Memory B cell (primary cell): ENCODE results near the gene TTYH1.
"Not testable (repeated sequence)": the region's sequence is repeated elsewhere in the genome, so short reads cannot be mapped to it uniquely, and the experiment has no call there.

Source experiments
- ATAC-seq: fragments of 150-1000 bp; cut with Tn5 transposase; 2 replicates; pipeline ENCODE4 v1.10.0; 2021; ENCODE audit warnings: low read depth, mild to moderate bottlenecking, moderate library complexity
- DNase-seq, 2 donors: peaks; one replicate each; pipeline ENCODE4 v3.0.0; 2022; ENCODE audit warnings: low spot score in 2 of 2
- H3K27ac Mint-ChIP-seq: one replicate; pipeline ENCODE4 v1.8.0; 2022; ENCODE audit warnings: mild to moderate bottlenecking, moderate library complexity, mixed read lengths
- H3K27me3 Mint-ChIP-seq: one replicate; pipeline ENCODE4 v1.8.0; 2022; ENCODE audit warnings: mixed read lengths
- H3K36me3 Mint-ChIP-seq: one replicate; pipeline ENCODE4 v1.8.0; 2022; ENCODE audit warnings: mild to moderate bottlenecking, mixed read lengths
- H3K4me1 Mint-ChIP-seq: one replicate; pipeline ENCODE4 v1.8.0; 2022; ENCODE audit warnings: mixed read lengths
- H3K4me3 Mint-ChIP-seq: one replicate; pipeline ENCODE4 v1.8.0; 2022; ENCODE audit warnings: mild to moderate bottlenecking, moderate library complexity, mixed read lengths
- H3K9me3 Mint-ChIP-seq: one replicate; pipeline ENCODE4 v1.8.0; 2022; ENCODE audit warnings: mixed read lengths

The TTYH1 gene

GRCh38 chr19:54434112-54434872 lies 19.0 kb downstream of the TTYH1 start:
- Mint-ChIP-seq H3K27ac (no peak overlapping the region), H3K4me1 (peaks cover 24% of the 10 kb centered on the region), H3K4me3 (no peak overlapping the region), H3K9me3 (no peaks in the 10 kb centered on the region), H3K36me3 (peaks cover 3% of the 10 kb centered on the region), H3K27me3 (peaks cover 6% of the 10 kb centered on the region)
- no peak for DNase-seq
- no peak for ATAC-seq

DNA sequence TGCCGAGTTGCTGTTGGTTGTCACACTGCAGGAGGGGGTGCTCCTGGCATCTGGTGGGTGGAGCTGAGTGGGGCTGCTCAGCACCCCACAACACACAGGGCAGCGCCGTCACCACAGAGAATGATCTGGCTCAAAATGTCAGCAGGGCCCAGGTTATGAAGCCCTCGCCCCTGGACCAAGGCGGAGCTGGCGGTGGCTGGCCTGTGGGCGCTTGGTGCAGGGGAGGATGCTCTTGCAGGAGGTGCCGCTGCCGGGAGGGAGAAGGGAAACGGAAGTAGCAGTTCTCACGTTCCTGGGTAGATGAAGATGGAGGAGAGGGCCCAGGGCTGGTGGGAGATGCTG lies 19.6 kb downstream of the TTYH1 start:
- DNase-seq = no peak
- Mint-ChIP-seq H3K4me1 (peaks cover 24% of the 10 kb centered on the region), H3K4me3 (peak overlapping the region; percentile 22), H3K9me3 (no peaks in the 10 kb centered on the region), H3K36me3 (peaks cover 3% of the 10 kb centered on the region), H3K27ac (no peak overlapping the region), H3K27me3 (peaks cover 5% of the 10 kb centered on the region)
- ATAC-seq = no peak

DNA sequence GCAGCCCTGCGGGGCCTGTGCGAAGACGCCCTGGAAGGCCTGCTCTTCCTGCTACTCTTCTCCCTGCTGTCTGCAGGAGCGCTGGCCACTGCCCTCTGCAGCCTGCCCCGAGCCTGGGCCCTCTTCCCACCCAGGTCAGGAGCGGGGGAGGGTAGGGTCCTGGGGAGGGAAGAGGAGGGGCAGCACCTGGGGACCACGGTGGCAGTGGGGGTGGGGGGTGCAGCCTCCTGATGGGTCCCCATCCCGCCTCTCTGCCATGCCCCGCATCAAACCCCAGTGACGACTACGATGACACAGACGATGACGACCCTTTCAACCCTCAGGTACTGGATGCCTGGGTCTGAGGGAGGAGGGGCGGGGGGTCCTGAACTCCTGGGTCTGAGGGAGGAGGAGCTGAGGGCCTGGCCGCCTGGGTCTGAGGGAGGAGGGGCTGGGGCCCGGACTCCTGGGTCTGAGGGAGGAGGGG lies 20.3 kb downstream of the TTYH1 start:
- Mint-ChIP-seq H3K27me3 (peaks cover 5% of the 10 kb centered on the region), H3K4me1 (peaks cover 23% of the 10 kb centered on the region), H3K9me3 (no peaks in the 10 kb centered on the region), H3K4me3 (no peak overlapping the region), H3K27ac (no peak overlapping the region), H3K36me3 (peaks cover 5% of the 10 kb centered on the region)
- DNase-seq (no peak), ATAC-seq (no peak)

DNA sequence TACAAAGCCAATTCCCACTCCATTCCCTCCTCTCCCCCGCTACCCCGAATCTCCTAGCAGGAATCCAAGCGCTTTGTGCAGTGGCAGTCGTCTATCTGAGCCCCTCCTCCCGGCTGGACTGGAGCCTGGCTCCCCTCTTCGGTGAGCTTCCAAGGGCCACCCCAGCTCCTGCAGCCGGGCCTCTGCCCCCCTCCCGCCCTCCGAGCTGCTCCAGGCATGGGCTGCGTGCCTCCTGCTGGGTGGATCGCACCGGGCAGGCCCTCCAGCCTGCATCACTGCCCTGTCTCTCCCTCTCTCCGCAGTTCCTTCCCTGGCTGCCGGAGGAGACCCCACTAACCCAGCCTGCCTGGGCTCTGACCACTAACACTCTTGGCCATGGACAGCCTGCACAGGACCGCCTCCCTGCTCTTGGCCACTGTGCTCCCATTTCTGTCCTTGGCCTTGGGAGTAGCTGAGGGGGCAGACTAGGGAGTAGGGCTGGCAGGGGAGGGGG lies 20.8 kb downstream of the TTYH1 start:
- Mint-ChIP-seq H3K9me3 (no peaks in the 10 kb centered on the region), H3K27ac (no peak overlapping the region), H3K4me3 (no peak overlapping the region), H3K4me1 (peaks cover 22% of the 10 kb centered on the region), H3K36me3 (peaks cover 5% of the 10 kb centered on the region), H3K27me3 (peaks cover 4% of the 10 kb centered on the region)
- DNase-seq (no peak), ATAC-seq (no peak)

GRCh38 chr19:54436628-54437252 lies 21.5 kb downstream of the TTYH1 start:
- Mint-ChIP-seq H3K27ac (no peak overlapping the region), H3K9me3 (no peaks in the 10 kb centered on the region), H3K27me3 (no peaks in the 10 kb centered on the region), H3K36me3 (peaks cover 5% of the 10 kb centered on the region), H3K4me1 (peaks cover 18% of the 10 kb centered on the region), H3K4me3 (no peak overlapping the region)
- no peak for DNase-seq
- no peak for ATAC-seq

DNA sequence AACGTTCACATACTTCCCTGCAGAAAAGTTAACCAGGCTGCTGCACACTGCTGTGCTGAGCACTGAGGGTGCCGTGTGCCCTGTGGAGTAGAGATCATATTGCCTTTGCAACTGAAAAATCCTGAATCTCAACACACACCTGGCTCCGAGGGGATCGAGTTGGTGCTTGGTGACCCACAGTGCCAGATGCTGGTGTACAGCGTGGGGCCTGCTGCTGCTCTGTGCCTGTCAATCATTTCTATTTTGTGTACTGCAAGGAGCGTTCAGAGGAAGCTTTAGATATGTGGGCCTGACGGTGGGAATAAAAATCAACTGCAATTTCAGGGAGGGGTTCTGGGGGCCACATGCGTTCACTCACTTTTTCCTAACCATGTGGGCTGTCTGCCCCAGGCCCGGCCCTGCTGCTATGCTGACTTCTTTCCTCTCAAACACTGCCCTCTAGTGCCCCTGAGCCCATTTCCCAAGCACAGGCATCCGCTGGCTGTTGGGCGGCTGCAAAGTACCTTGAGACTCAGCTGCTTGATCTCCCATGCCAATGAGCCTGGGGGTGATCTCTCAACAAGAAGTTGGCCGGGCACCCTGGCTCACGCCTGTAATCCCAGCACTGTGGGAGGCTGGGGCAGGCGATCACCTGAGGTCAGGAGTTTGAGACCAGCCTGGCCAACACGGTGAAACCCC lies 24.0 kb downstream of the TTYH1 start:
- Mint-ChIP-seq H3K27ac (no peak overlapping the region), H3K27me3 (no peaks in the 10 kb centered on the region), H3K9me3 (no peaks in the 10 kb centered on the region), H3K4me1 (peaks cover 14% of the 10 kb centered on the region), H3K4me3 (no peak overlapping the region), H3K36me3 (peaks cover 10% of the 10 kb centered on the region)
- DNase-seq = no peak
- ATAC-seq = peak; percentile 48

DNA sequence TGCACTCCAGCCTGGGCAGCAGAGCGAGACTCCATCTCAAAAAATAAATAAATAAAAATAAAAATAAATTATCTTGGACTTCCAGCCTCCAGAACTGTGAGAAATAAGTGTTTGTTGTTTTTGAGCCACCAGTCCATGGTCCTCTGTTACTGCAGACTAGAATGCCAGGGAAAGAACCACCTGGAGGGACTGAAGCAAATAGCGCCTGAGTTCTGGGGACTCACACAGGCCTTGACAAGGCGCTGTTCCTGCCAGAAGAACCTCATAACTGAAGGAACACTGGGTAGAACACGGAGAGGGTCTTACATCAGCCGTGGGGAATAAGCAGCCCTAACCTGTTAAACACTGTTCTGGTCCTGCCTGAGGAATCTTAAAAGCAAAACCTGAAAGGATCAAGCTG lies 25.4 kb downstream of the TTYH1 start:
- ATAC-seq (no peak), DNase-seq (no peak)
- Mint-ChIP-seq H3K36me3 (peaks cover 10% of the 10 kb centered on the region), H3K4me3 (no peak overlapping the region), H3K4me1 (peaks cover 7% of the 10 kb centered on the region), H3K27ac (no peak overlapping the region), H3K9me3 (no peaks in the 10 kb centered on the region), H3K27me3 (no peaks in the 10 kb centered on the region)

GRCh38 chr19:54444737-54445136 lies 29.5 kb downstream of the TTYH1 start:
- no peak for DNase-seq
- Mint-ChIP-seq H3K27me3 (no peaks in the 10 kb centered on the region), H3K4me1 (peaks cover 11% of the 10 kb centered on the region), H3K36me3 (peaks cover 7% of the 10 kb centered on the region), H3K27ac (no peak overlapping the region), H3K9me3 (no peaks in the 10 kb centered on the region), H3K4me3 (no peak overlapping the region)
- no peak for ATAC-seq

DNA sequence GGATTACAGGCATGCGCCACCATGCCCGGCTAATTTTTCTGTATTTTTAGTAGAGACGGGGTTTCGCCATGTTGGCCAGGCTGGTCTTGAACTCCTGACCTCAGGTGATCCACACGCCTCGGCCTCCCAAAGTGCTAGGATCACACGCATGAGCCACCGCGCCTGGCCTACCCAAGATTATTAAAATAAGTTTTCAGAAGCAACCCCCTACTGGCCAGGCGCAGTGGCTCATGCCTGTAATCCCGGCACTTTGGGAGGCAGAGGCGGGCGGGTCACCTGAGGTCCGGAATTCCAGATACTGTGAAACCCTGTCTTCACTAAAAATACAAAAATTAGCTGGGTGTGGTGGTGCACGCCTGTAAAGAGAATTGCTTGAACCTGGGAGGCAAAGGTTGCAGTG lies 31.1 kb downstream of the TTYH1 start:
- not testable (repeated sequence) for DNase-seq, H3K9me3 Mint-ChIP-seq, ATAC-seq, H3K4me3 Mint-ChIP-seq, H3K27ac Mint-ChIP-seq, H3K27me3 Mint-ChIP-seq
- Mint-ChIP-seq H3K36me3 (peaks cover 11% of the 10 kb centered on the region), H3K4me1 (peaks cover 24% of the 10 kb centered on the region)

DNA sequence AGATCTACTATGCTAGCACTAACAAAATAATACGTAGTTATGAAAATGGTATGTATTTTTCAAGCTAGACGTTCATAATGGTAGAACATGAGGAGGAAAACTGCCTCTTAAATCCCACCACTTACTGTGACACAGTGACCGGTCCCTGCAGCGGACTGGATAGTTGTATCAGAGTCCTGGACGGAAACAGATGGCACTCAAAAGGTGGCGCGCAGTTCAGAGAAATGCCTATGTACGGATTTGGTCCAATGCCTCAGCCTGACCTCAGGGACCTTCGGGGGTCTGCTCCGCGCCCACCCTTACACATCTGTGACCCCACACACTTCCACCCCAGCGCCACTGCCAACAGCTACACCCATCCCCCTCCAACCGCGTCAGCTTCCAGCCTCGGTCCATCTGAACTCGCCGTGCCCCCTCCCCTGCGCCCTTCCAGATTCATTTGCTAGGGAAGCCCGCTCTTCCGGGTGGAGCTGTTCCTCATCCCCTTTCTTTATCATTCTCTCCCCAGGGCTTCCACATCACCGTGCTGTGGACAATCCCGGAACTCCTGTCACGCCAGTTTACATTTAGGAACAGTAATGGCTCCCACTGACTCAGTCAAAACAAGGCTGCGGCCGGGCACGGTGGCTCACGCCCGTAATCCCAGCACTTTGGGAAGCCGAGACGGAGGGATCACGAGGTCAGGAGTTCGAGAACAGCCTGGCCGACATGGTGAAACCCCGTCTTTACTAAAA lies 32.9 kb downstream of the TTYH1 start:
- H3K4me1 Mint-ChIP-seq = peaks cover 27% of the 10 kb centered on the region
- DNase-seq = peak in 1 of 2 donors; percentile 32

GRCh38 chr19:54448774-54449700 lies 33.8 kb downstream of the TTYH1 start, which contains the start of gene LENG8:
Gene LENG8, plus strand, starts transcription at chr19:54449199. Its CDS starts 2,146 bp downstream, at chr19:54451345.
- peak within 1 kb of the TSS; percentile 99 for H3K4me3 Mint-ChIP-seq
- H3K27me3 Mint-ChIP-seq = no peaks in the 10 kb centered on the region
- DNase-seq (peak; percentile 97), ATAC-seq (peak; percentile 89)
- peaks cover 27% of the 10 kb centered on the region for H3K4me1 Mint-ChIP-seq
- H3K9me3 Mint-ChIP-seq = no peaks in the 10 kb centered on the region
- peak within 1 kb of the TSS; percentile 98 for H3K27ac Mint-ChIP-seq
- H3K36me3 Mint-ChIP-seq = peaks cover 16% of the 10 kb centered on the region

More for the DNA sequence above, 32.9 kb downstream of the TTYH1 start:
- peaks cover 12% of the 10 kb centered on the region for H3K36me3 Mint-ChIP-seq
- no peaks in the 10 kb centered on the region for H3K27me3 Mint-ChIP-seq
- H3K9me3 Mint-ChIP-seq = no peaks in the 10 kb centered on the region
- H3K27ac Mint-ChIP-seq = peak overlapping the region; percentile 98
- H3K4me3 Mint-ChIP-seq = peak overlapping the region; percentile 99
- peak; percentile 5 for ATAC-seq

GRCh38 chr19:54449701-54450069 lies 34.4 kb downstream of the TTYH1 start:
- no peak for ATAC-seq
- peaks cover 27% of the 10 kb centered on the region for H3K4me1 Mint-ChIP-seq
- no peaks in the 10 kb centered on the region for H3K27me3 Mint-ChIP-seq
- peaks cover 14% of the 10 kb centered on the region for H3K36me3 Mint-ChIP-seq
- H3K4me3 Mint-ChIP-seq = peak overlapping the region; percentile 99
- H3K9me3 Mint-ChIP-seq = no peaks in the 10 kb centered on the region
- H3K27ac Mint-ChIP-seq = peak overlapping the region; percentile 98
- DNase-seq = no peak

GRCh38 chr19:54451331-54451871 lies 36.1 kb downstream of the TTYH1 start:
- Mint-ChIP-seq H3K27me3 (no peaks in the 10 kb centered on the region), H3K36me3 (peaks cover 22% of the 10 kb centered on the region), H3K9me3 (no peaks in the 10 kb centered on the region), H3K4me1 (peaks cover 27% of the 10 kb centered on the region), H3K27ac (peak overlapping the region; percentile 98), H3K4me3 (peak overlapping the region; percentile 99)
- ATAC-seq = no peak
- DNase-seq = no peak
